WTC11 (cell line): ENCODE results near the gene SCGB1A1. TPM values are rescaled to one million over a fixed set of nuclear protein-coding genes. Genes with fewer than 3 reads are reported as not detected.

Experiments
- ATAC-seq: fragments of 200-7000 bp; cut with Tn5 transposase; 2 replicates; pipeline ENCODE4 v1.10.0; 2021; ENCODE audit warnings: mild to moderate bottlenecking, moderate library complexity
- CTCF ChIA-PET: fragments of 300-600 bp; sonication (Branson Sonifier 250); formaldehyde crosslinking; loops from one replicate; lab custom pipeline; 2021; ENCODE audit warnings: antibody characterized with exemption; lab: Charles Lee
- POLR2A ChIA-PET: fragments of 350-600 bp; sonication (Branson Sonifier 250); formaldehyde crosslinking; loops from one replicate; lab custom pipeline; 2021; ENCODE audit warnings: antibody characterized with exemption; lab: Charles Lee
- DNase-seq: peaks from one replicate; pipeline ENCODE4 v3.0.0; 2021; ENCODE audit warnings: low spot score
- H3K27ac Mint-ChIP-seq: 2 replicates; pipeline ENCODE4 v1.8.0; 2021; ENCODE audit warnings: mixed read lengths
- H3K27me3 Mint-ChIP-seq: 2 replicates; pipeline ENCODE4 v1.8.0; 2021; ENCODE audit warnings: low read depth, mild to moderate bottlenecking, moderate library complexity, mixed read lengths
- H3K36me3 Mint-ChIP-seq: 2 replicates; pipeline ENCODE4 v1.8.0; 2021; ENCODE audit warnings: mixed read lengths
- H3K4me1 Mint-ChIP-seq: 2 replicates; pipeline ENCODE4 v1.8.0; 2022; ENCODE audit warnings: mixed read lengths
- H3K4me3 Mint-ChIP-seq: 2 replicates; pipeline ENCODE4 v1.8.0; 2021; ENCODE audit warnings: mild to moderate bottlenecking, moderate library complexity, mixed read lengths
- H3K9me3 Mint-ChIP-seq: 2 replicates; pipeline ENCODE4 v1.8.0; 2021; ENCODE audit warnings: mixed read lengths
- ATF1 ChIP-seq: sonication (generic); formaldehyde crosslinking; IDR thresholded peaks from 2 replicates; pipeline ENCODE4 v1.8.1; 2023; ENCODE audit warnings: mild to moderate bottlenecking, moderate library complexity, missing genetic modification reagents
- FOXK1 ChIP-seq: sonication (generic); formaldehyde crosslinking; IDR thresholded peaks from 2 replicates; pipeline ENCODE4 v1.8.0; 2022; ENCODE audit warnings: mild to moderate bottlenecking, moderate library complexity, missing genetic modification reagents
- GABPB1 ChIP-seq: sonication (generic); formaldehyde crosslinking; IDR thresholded peaks from 2 replicates; pipeline ENCODE4 v1.8.1; 2023; ENCODE audit warnings: mild to moderate bottlenecking, missing genetic modification reagents
- GRHL2 ChIP-seq: fragments of 250-450 bp; sonication (Bioruptor Pico); IDR thresholded peaks from 2 replicates; pipeline ENCODE4 v1.8.0; 2022; ENCODE audit warnings: mild to moderate bottlenecking, moderate library complexity; ENCODE audit not compliant: insufficient replicate concordance, severe bottlenecking
- NR3C1 ChIP-seq: sonication (generic); formaldehyde crosslinking; conservative IDR thresholded peaks from 2 replicates; pipeline ENCODE4 v1.8.1; 2023; ENCODE audit warnings: low read depth, mild to moderate bottlenecking, missing genetic modification reagents
- OVOL2 ChIP-seq: fragments of 250-450 bp; sonication (Bioruptor Pico); IDR thresholded peaks from 2 replicates; pipeline ENCODE4 v1.9.0; 2021; ENCODE audit warnings: mild to moderate bottlenecking, borderline replicate concordance
- SMAD3 ChIP-seq: sonication (generic); formaldehyde crosslinking; IDR thresholded peaks from 2 replicates; pipeline ENCODE4 v1.8.0; 2022; ENCODE audit warnings: missing genetic modification reagents, mild to moderate bottlenecking, borderline replicate concordance
- SP1 ChIP-seq: sonication (generic); formaldehyde crosslinking; conservative IDR thresholded peaks from 2 replicates; pipeline ENCODE4 v1.8.1; 2022; ENCODE audit warnings: missing genetic modification reagents
- TCF7 ChIP-seq: sonication (generic); formaldehyde crosslinking; IDR thresholded peaks from 2 replicates; pipeline ENCODE4 v1.8.0; 2022; ENCODE audit warnings: mild to moderate bottlenecking, low read depth, missing genetic modification reagents, moderate library complexity
- TEAD1 ChIP-seq: sonication (generic); formaldehyde crosslinking; IDR thresholded peaks from 2 replicates; pipeline ENCODE4 v1.8.0; 2022; ENCODE audit warnings: mild to moderate bottlenecking, missing genetic modification reagents
- TP53 ChIP-seq: sonication (generic); formaldehyde crosslinking; IDR thresholded peaks from 2 replicates; pipeline ENCODE4 v1.8.1; 2023; ENCODE audit warnings: mild to moderate bottlenecking, missing genetic modification reagents
- ZBTB21 ChIP-seq: sonication (generic); formaldehyde crosslinking; IDR thresholded peaks from 2 replicates; pipeline ENCODE4 v1.8.1; 2023; ENCODE audit warnings: mild to moderate bottlenecking, missing genetic modification reagents, borderline replicate concordance
- ZNF121 ChIP-seq: sonication (generic); formaldehyde crosslinking; IDR thresholded peaks from 2 replicates; pipeline ENCODE4 v1.8.0; 2023; ENCODE audit warnings: missing genetic modification reagents
- ZNF138 ChIP-seq: sonication (generic); formaldehyde crosslinking; conservative IDR thresholded peaks from 2 replicates; pipeline ENCODE4 v1.8.1; 2022; ENCODE audit warnings: mild to moderate bottlenecking, moderate library complexity, missing genetic modification reagents
- ZNF232 ChIP-seq: sonication (generic); formaldehyde crosslinking; IDR thresholded peaks from 2 replicates; pipeline ENCODE4 v1.8.0; 2022; ENCODE audit warnings: mild to moderate bottlenecking, missing genetic modification reagents
- ZNF263 ChIP-seq: sonication (generic); formaldehyde crosslinking; IDR thresholded peaks from 2 replicates; pipeline ENCODE4 v1.8.1; 2022; ENCODE audit warnings: low read depth, mild to moderate bottlenecking, moderate library complexity, missing genetic modification reagents
- ZNF317 ChIP-seq: sonication (generic); formaldehyde crosslinking; IDR thresholded peaks from 2 replicates; pipeline ENCODE4 v1.8.1; 2023; ENCODE audit warnings: low read depth, mild to moderate bottlenecking, moderate library complexity, missing genetic modification reagents, borderline replicate concordance
- ZNF671 ChIP-seq: fragments of 250-450 bp; sonication (Bioruptor Pico); IDR thresholded peaks from 2 replicates; pipeline ENCODE4 v1.8.0; 2021; ENCODE audit warnings: mild to moderate bottlenecking
- total RNA-seq: library from RNA; stranded (reverse); gene quantifications from 3 replicates; pipeline ENCODE4 v1.2.3, GENCODE V29; 2021
- TF ChIP-seq, protein P1 (sequence below): sonication (generic); formaldehyde crosslinking; IDR thresholded peaks from 2 replicates; pipeline ENCODE4 v1.8.1; 2023; ENCODE audit warnings: mild to moderate bottlenecking, missing genetic modification reagents, moderate library complexity
- TF ChIP-seq, protein P2 (sequence below): sonication (generic); formaldehyde crosslinking; IDR thresholded peaks from 2 replicates; pipeline ENCODE4 v1.8.0; 2022; ENCODE audit warnings: mild to moderate bottlenecking, missing genetic modification reagents
- TF ChIP-seq, protein P3 (sequence below): sonication (generic); formaldehyde crosslinking; IDR thresholded peaks from 2 replicates; pipeline ENCODE4 v1.8.1; 2022; ENCODE audit warnings: missing genetic modification reagents, borderline replicate concordance
- TF ChIP-seq, protein P4 (sequence below): sonication (generic); formaldehyde crosslinking; IDR thresholded peaks from 2 replicates; pipeline ENCODE4 v1.8.0; 2023; ENCODE audit warnings: missing genetic modification reagents, mild to moderate bottlenecking, borderline replicate concordance

The SCGB1A1 gene
- total RNA-seq, 1 experiment from 2014 or later = 1.2 TPM

DNA sequence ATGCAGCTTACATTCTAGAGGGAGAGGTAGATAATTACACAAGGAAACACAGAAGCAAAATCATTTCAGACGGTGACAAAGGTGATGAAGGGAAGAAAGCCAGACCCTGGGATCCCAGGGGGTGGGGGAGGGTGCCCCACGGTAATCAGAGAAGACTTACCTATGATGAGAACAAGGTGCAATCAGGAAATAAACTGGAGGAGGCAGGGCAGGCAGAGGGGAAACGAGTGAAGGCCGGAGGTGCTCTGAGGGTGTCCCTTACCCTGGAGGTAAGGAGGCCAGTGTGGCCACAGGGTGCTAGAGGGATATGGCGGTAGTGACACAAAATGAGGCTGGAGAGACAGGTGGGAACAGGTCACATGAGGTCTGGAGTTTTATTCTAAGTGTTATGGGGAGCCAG, 13.9 kb upstream of the SCGB1A1 start (continued):
- no peak for TF ChIP-seq SMAD3 (CRISPR knock-in tag)
- TF ChIP-seq, protein P1, sequence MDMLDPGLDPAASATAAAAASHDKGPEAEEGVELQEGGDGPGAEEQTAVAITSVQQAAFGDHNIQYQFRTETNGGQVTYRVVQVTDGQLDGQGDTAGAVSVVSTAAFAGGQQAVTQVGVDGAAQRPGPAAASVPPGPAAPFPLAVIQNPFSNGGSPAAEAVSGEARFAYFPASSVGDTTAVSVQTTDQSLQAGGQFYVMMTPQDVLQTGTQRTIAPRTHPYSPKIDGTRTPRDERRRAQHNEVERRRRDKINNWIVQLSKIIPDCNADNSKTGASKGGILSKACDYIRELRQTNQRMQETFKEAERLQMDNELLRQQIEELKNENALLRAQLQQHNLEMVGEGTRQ = no peak
- TF ChIP-seq TEAD1 (CRISPR knock-in tag) = no peak
- TF ChIP-seq OVOL2 (CRISPR knock-in tag) = no peak
- no peak for TF ChIP-seq ZBTB21 (CRISPR knock-in tag)

DNA sequence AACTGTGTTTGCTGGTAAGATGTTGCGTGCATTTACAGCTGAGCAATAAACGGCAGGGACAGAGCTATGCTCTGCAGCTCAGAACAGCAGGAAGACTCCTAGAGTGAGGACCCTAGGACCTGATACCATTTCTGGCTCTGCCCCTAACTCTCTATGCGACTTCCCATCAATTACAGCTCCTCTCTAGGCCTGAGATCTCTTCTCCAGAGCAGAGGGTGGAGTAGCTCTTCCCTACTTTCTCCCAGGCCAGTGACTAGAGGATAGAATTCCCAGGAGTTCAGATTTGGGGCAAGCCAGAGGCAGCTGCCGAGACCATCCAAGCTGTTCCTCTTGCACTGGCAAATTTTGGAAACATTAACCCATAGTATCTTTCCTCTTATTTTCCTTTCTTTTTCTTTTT, 12.8 kb upstream of the SCGB1A1 start:
- H3K4me1 Mint-ChIP-seq = peaks cover 10% of the 10 kb centered on the region; the same call in 1 of the 2 replicates
- no peak overlapping the region for H3K27ac Mint-ChIP-seq
- H3K27me3 Mint-ChIP-seq = peaks cover 3% of the 10 kb centered on the region; the same call in 1 of the 2 replicates
- no peak for ATAC-seq
- TF ChIP-seq GRHL2 (no peak), ZNF317 (no peak), SP1 (CRISPR knock-in tag) (no peak)
- TF ChIP-seq, protein P2, sequence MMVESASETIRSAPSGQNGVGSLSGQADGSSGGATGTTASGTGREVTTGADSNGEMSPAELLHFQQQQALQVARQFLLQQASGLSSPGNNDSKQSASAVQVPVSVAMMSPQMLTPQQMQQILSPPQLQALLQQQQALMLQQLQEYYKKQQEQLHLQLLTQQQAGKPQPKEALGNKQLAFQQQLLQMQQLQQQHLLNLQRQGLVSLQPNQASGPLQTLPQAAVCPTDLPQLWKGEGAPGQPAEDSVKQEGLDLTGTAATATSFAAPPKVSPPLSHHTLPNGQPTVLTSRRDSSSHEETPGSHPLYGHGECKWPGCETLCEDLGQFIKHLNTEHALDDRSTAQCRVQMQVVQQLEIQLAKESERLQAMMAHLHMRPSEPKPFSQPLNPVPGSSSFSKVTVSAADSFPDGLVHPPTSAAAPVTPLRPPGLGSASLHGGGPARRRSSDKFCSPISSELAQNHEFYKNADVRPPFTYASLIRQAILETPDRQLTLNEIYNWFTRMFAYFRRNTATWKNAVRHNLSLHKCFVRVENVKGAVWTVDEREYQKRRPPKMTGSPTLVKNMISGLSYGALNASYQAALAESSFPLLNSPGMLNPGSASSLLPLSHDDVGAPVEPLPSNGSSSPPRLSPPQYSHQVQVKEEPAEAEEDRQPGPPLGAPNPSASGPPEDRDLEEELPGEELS (CRISPR knock-in tag) = no peak
- H3K9me3 Mint-ChIP-seq = no peaks in the 10 kb centered on the region
- DNase-seq = no peak
- no peaks in the 10 kb centered on the region for H3K36me3 Mint-ChIP-seq
- no peak overlapping the region for H3K4me3 Mint-ChIP-seq
- ChIA-PET CTCF (interaction anchor here (0.5 to 3.7 kb wide), 6 partner anchors 8 to 137 kb away, joined by 3 to 26 read pairs (median 8); no protein-coding TSS in a partner anchor), POLR2A (interaction anchor here (0.7 to 0.8 kb wide), 2 partner anchors 11 to 62 kb away, joined by 3 read pairs; no protein-coding TSS in a partner anchor)

DNA sequence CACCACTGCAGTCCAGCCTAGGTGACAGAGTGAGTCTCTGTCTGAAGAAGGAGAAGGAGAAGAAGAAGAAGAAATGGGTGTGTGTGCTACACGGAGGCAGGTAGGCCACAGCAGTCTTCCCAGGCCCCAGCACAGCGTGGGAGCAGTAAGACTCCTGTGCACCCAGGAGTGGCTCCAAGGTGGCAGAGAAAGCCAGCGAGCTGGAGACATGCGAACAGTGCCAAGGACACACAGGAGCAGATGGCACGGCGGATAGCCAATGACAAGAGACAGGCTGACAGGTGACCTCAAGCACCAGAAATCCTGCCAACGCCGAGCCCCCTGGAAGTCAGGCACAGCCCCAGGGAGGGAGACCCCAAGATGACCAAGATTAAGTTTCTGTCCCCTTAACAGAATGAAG, 9.0 kb upstream of the SCGB1A1 start:
- Mint-ChIP-seq H3K4me1 (no peaks in the 10 kb centered on the region), H3K36me3 (no peaks in the 10 kb centered on the region), H3K27me3 (no peaks in the 10 kb centered on the region), H3K4me3 (no peak overlapping the region), H3K27ac (no peak overlapping the region), H3K9me3 (no peaks in the 10 kb centered on the region)
- ATAC-seq = no peak
- CTCF ChIA-PET = interaction anchor here (1.8 to 4.0 kb wide), 3 partner anchors 15 to 133 kb away, joined by 6 to 31 read pairs (median 22); no protein-coding TSS in a partner anchor
- no peak for DNase-seq
- POLR2A ChIA-PET = no interaction called here
- no peak for TF ChIP-seq TCF7 (CRISPR knock-in tag)
- TF ChIP-seq ATF1 (CRISPR knock-in tag) = no peak

DNA sequence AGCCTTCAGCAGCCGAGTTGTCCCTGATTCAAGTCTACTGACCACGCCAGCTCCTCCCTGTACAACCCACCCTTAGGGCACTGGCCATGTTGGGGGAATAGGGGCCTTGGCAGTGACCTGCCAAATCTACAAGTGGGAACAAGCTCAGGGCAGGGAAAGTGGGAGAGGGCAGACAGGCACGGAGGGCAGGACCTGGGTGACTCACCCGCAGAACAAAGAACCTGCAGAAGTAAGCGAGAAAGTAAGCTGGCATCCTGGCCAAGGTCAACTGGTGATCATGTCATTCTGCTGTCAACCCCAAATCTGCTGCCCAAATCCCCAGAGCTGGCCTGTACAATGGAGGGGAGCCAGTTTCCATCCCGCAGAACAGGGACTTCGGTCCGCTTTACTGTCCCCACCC, 7.9 kb upstream of the SCGB1A1 start:
- H3K4me1 Mint-ChIP-seq = no peaks in the 10 kb centered on the region
- H3K9me3 Mint-ChIP-seq = no peaks in the 10 kb centered on the region
- ATAC-seq (no peak), DNase-seq (no peak)
- POLR2A ChIA-PET = no interaction called here
- H3K27me3 Mint-ChIP-seq = no peaks in the 10 kb centered on the region; the same call in 1 of the 2 replicates
- CTCF ChIA-PET = interaction anchor here (0.8 to 4.0 kb wide), 4 partner anchors 14 to 132 kb away, joined by 3 to 31 read pairs (median 14); no protein-coding TSS in a partner anchor
- H3K36me3 Mint-ChIP-seq = no peaks in the 10 kb centered on the region
- H3K27ac Mint-ChIP-seq = no peak overlapping the region
- H3K4me3 Mint-ChIP-seq = no peak overlapping the region
- no peak for TF ChIP-seq ZNF138 (CRISPR knock-in tag)
- TF ChIP-seq, protein P3, sequence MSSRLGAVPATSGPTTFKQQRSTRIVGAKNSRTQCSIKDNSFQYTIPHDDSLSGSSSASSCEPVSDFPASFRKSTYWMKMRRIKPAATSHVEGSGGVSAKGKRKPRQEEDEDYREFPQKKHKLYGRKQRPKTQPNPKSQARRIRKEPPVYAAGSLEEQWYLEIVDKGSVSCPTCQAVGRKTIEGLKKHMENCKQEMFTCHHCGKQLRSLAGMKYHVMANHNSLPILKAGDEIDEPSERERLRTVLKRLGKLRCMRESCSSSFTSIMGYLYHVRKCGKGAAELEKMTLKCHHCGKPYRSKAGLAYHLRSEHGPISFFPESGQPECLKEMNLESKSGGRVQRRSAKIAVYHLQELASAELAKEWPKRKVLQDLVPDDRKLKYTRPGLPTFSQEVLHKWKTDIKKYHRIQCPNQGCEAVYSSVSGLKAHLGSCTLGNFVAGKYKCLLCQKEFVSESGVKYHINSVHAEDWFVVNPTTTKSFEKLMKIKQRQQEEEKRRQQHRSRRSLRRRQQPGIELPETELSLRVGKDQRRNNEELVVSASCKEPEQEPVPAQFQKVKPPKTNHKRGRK = no peak
- TF ChIP-seq FOXK1 (CRISPR knock-in tag) = no peak
- no peak for TF ChIP-seq GABPB1 (CRISPR knock-in tag)
- TF ChIP-seq ZNF263 (CRISPR knock-in tag) = no peak
- no peak for TF ChIP-seq NR3C1 (CRISPR knock-in tag)
- TF ChIP-seq ZNF121 (CRISPR knock-in tag) = no peak
- TF ChIP-seq, protein P4, sequence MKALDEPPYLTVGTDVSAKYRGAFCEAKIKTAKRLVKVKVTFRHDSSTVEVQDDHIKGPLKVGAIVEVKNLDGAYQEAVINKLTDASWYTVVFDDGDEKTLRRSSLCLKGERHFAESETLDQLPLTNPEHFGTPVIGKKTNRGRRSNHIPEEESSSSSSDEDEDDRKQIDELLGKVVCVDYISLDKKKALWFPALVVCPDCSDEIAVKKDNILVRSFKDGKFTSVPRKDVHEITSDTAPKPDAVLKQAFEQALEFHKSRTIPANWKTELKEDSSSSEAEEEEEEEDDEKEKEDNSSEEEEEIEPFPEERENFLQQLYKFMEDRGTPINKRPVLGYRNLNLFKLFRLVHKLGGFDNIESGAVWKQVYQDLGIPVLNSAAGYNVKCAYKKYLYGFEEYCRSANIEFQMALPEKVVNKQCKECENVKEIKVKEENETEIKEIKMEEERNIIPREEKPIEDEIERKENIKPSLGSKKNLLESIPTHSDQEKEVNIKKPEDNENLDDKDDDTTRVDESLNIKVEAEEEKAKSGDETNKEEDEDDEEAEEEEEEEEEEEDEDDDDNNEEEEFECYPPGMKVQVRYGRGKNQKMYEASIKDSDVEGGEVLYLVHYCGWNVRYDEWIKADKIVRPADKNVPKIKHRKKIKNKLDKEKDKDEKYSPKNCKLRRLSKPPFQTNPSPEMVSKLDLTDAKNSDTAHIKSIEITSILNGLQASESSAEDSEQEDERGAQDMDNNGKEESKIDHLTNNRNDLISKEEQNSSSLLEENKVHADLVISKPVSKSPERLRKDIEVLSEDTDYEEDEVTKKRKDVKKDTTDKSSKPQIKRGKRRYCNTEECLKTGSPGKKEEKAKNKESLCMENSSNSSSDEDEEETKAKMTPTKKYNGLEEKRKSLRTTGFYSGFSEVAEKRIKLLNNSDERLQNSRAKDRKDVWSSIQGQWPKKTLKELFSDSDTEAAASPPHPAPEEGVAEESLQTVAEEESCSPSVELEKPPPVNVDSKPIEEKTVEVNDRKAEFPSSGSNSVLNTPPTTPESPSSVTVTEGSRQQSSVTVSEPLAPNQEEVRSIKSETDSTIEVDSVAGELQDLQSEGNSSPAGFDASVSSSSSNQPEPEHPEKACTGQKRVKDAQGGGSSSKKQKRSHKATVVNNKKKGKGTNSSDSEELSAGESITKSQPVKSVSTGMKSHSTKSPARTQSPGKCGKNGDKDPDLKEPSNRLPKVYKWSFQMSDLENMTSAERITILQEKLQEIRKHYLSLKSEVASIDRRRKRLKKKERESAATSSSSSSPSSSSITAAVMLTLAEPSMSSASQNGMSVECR (CRISPR knock-in tag) = no peak
- no peak for TF ChIP-seq ZNF232 (CRISPR knock-in tag)
- TF ChIP-seq TP53 (CRISPR knock-in tag) = no peak
- TF ChIP-seq ZNF671 (CRISPR knock-in tag) = no peak
- TF ChIP-seq, protein P1 = no peak
